Naive B cell (primary cell): ENCODE measurements around the gene DHRSX. TPM values are rescaled to one million over a fixed set of nuclear protein-coding genes. Genes with fewer than 3 reads are reported as not detected.
"Not testable (repeated sequence)": the region's sequence is repeated elsewhere in the genome, so short reads cannot be mapped to it uniquely, and the experiment has no call there.

ENCODE experiments used
- ATAC-seq, 2 donors: fragments of 150-1000 bp; cut with Tn5 transposase; 2 replicates each; pipeline ENCODE4 v1.10.0; 2021; ENCODE audit warnings: low read depth in 2 of 2, mild to moderate bottlenecking in 2 of 2, moderate library complexity in 2 of 2
- DNase-seq: peaks from one replicate; pipeline ENCODE4 v3.0.0; 2022
- H3K27ac Mint-ChIP-seq, 6 donors: one replicate each; pipeline ENCODE4 v1.8.0; 2020 to 2022; ENCODE audit warnings: mild to moderate bottlenecking in 6 of 6, mixed read lengths in 6 of 6, moderate library complexity in 5 of 6, inconsistent platforms in 2 of 6
- H3K27me3 Mint-ChIP-seq, 3 donors: one replicate each; pipeline ENCODE4 v1.8.0; 2021 to 2022; ENCODE audit warnings: mixed read lengths in 3 of 3, mild to moderate bottlenecking in 1 of 3
- H3K36me3 Mint-ChIP-seq, 2 donors: one replicate each; pipeline ENCODE4 v1.8.0; 2020 to 2022; ENCODE audit warnings: mixed read lengths in 2 of 2, inconsistent platforms in 1 of 2, mild to moderate bottlenecking in 1 of 2
- H3K4me1 Mint-ChIP-seq, 3 donors: one replicate each; pipeline ENCODE4 v1.8.0; 2020 to 2022; ENCODE audit warnings: mixed read lengths in 3 of 3, inconsistent platforms in 1 of 3, mild to moderate bottlenecking in 1 of 3, moderate library complexity in 1 of 3
- H3K4me3 Mint-ChIP-seq, 8 donors: one replicate each; pipeline ENCODE4 v1.8.0; 2020 to 2022; ENCODE audit warnings: mild to moderate bottlenecking in 8 of 8, mixed read lengths in 8 of 8, moderate library complexity in 8 of 8, inconsistent platforms in 2 of 8
- H3K9me3 Mint-ChIP-seq, 7 donors: one replicate each; pipeline ENCODE4 v1.8.0; 2020 to 2022; ENCODE audit warnings: mixed read lengths in 7 of 7, mild to moderate bottlenecking in 5 of 7, inconsistent platforms in 2 of 7, moderate library complexity in 1 of 7
- polyA plus RNA-seq, 6 donors: library from polyadenylated mRNA; unstranded; fragments of 300-500 nt; fragmentation: Illumina TruSeq; gene quantifications; one replicate each; pipeline ENCODE4 v1.2.3, GENCODE V29; 2021; ENCODE audit warnings: low read depth in 6 of 6

DHRSX gene
- polyA plus RNA-seq, 6 donors from 2014 or later = 20.9 to 33.3 (median 28.4) TPM

DNA sequence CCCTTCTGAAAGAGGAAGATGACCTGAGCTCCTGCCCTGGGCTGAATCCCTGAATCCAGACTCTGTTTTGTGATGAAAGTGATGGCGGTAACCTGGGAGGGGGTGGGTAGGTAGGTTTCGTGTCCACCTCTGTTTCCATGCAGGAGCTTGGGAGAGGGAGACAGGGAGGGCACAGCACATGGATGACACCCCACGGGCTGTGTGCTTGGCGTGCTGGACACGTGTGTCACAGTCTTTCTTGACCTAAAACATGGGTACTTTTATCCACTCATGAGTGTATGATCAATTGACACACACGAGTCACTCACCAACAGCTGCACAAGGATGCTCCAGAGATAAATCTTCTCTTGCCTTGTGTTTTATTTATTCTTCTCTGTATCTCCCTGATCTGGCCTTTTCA is 111.5 kb downstream of the DHRSX start:
- H3K36me3 Mint-ChIP-seq = peaks cover 12 to 27% of the 10 kb centered on the region in 2 donors
- H3K4me3 Mint-ChIP-seq = no peak overlapping the region
- peak overlapping the region in 1 of 6 donors; percentile 37 for H3K27ac Mint-ChIP-seq
- H3K27me3 Mint-ChIP-seq = no peaks in the 10 kb centered on the region
- ATAC-seq = no peak
- H3K9me3 Mint-ChIP-seq = peaks cover 0 to 18% (median 5%) of the 10 kb centered on the region in 7 donors
- peaks cover 0 to 14% (median 8%) of the 10 kb centered on the region in 3 donors for H3K4me1 Mint-ChIP-seq
- DNase-seq = no peak

DNA sequence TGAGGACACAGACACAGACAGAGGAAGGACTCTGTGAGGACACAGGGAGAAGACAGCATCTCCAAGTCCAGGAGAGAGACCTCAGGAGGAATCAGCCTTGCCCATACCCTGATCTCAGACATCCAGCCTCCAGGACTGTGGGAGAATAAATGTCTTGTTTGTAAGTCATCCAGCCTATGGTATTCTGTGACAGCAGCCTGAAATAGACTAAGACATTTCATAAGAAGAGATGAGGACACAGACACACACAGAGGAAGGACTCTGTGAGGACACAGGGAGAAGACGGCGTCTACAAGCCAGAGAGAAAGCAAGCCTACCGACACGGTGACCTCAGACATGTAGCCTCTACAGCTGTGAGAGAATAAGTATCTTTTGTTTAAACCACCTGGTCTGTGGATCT is 112.1 kb downstream of the DHRSX start:
- peaks cover 12 to 27% of the 10 kb centered on the region in 2 donors for H3K36me3 Mint-ChIP-seq
- peaks cover 0 to 18% (median 5%) of the 10 kb centered on the region in 7 donors for H3K9me3 Mint-ChIP-seq
- DNase-seq (no peak), ATAC-seq (no peak)
- H3K27me3 Mint-ChIP-seq = no peaks in the 10 kb centered on the region
- no peak overlapping the region for H3K4me3 Mint-ChIP-seq
- H3K27ac Mint-ChIP-seq = peak overlapping the region in 2 of 6 donors; percentile 8 to 61
- peaks cover 0 to 8% (median 5%) of the 10 kb centered on the region in 3 donors for H3K4me1 Mint-ChIP-seq

DNA sequence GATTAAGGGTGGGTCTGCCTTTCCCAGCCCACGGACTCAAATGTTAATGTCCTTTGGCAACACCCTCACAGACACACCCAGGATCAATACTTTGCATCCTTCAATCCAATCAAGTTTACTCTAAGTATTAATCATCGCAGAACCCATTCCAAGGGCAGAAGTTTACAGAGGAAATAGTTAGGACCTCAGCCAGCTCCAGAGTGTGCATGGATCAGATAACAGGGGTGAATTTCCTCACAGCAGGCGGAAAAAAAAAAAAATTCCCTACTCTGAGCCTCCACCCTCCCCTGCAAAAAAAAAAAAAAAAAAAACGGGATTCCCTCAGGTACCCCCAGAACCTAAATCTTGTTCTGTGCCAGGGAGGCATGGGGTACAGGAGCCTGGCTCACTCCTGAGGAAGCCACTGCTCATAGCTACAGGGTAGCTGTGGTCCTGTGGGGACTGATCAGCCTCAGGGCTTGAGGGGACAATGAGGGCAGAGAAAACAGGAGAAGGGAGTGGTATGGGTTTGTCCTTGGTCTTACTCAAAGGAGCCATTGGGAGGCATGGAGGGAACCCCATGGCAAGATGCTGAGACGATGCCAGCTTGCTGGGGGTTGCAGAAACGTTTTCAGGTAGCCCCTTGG is 113.0 kb downstream of the DHRSX start:
- Mint-ChIP-seq H3K27ac (peak overlapping the region in 4 of 6 donors; percentile 8 to 89 (median 51)), H3K4me1 (peaks cover 0 to 5% (median 0%) of the 10 kb centered on the region in 3 donors), H3K4me3 (no peak overlapping the region), H3K36me3 (peaks cover 12 to 27% of the 10 kb centered on the region in 2 donors), H3K9me3 (peaks cover 0 to 18% (median 5%) of the 10 kb centered on the region in 7 donors), H3K27me3 (no peaks in the 10 kb centered on the region)
- no peak for ATAC-seq
- no peak for DNase-seq

DNA sequence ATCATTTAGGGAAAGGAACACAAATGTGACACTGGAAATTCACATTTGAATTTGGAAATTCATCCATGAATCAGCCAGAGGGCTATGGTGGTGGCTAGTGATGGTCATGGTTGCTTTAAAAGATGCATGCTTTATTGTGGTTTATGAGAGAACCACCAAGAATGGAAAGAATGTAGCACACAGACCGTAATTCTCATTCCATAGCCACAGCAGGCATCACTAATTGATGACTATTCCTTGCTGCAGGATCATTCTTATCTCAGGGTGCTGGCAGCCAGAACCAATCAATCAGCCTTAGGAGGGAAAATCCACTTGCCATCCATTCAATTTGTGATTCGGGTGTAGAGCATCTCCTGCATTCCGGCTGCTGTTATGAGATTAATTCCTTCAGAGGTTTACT is 115.6 kb downstream of the DHRSX start:
- Mint-ChIP-seq H3K27me3 (no peaks in the 10 kb centered on the region), H3K36me3 (peaks cover 0 to 12% of the 10 kb centered on the region in 2 donors), H3K4me3 (no peak overlapping the region), H3K4me1 (peaks cover 0 to 3% (median 0%) of the 10 kb centered on the region in 3 donors), H3K27ac (no peak overlapping the region), H3K9me3 (no peaks in the 10 kb centered on the region)
- DNase-seq (no peak), ATAC-seq (no peak)

DNA sequence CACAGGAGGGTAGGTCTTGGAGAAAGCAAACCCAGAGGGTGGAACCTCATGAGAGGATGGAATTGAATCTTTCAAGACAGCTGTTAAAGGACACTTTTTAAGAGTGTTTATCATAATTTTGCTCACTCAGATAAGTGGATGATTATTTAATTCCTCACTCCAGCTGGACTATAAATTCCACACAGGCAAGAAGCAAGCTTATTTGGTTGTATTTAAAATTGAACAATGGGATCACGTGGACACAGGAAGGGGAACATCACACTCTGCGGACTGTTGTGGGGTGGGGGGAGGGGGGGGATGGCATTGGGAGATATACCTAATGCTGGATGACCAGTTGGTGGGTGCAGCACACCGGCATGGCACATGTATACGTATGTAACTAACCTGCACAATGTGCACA is 116.3 kb downstream of the DHRSX start:
- DNase-seq (no peak), ATAC-seq (no peak)
- Mint-ChIP-seq H3K36me3 (peaks cover 0 to 11% of the 10 kb centered on the region in 2 donors), H3K27me3 (no peaks in the 10 kb centered on the region), H3K4me3 (no peak overlapping the region), H3K9me3 (no peaks in the 10 kb centered on the region), H3K4me1 (peaks cover 0 to 3% (median 0%) of the 10 kb centered on the region in 3 donors), H3K27ac (no peak overlapping the region)

DNA sequence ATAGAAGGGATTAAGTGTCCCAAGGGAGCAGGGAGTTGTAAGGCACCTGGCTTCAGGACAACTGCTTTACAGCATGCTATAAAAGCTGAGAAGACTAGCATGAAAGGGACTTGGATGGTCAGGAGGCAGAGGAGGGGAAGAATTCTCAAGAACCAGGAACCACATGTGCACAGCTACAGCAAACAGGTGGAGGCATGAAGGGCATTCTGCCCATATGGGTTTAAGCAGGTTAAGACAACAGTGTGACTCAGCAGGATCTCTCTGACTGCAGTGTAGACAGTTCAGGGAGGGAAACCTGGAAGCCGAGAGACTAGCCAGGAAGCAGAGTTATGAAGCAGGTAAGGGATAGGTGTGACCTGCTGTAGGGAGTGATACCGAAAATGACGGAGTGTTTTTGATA is 117.0 kb downstream of the DHRSX start:
- ATAC-seq (no peak), DNase-seq (no peak)
- Mint-ChIP-seq H3K4me3 (no peak overlapping the region), H3K36me3 (peaks cover 0 to 4% of the 10 kb centered on the region in 2 donors), H3K27me3 (no peaks in the 10 kb centered on the region), H3K27ac (no peak overlapping the region), H3K4me1 (peaks cover 0 to 3% (median 0%) of the 10 kb centered on the region in 3 donors), H3K9me3 (no peaks in the 10 kb centered on the region)

DNA sequence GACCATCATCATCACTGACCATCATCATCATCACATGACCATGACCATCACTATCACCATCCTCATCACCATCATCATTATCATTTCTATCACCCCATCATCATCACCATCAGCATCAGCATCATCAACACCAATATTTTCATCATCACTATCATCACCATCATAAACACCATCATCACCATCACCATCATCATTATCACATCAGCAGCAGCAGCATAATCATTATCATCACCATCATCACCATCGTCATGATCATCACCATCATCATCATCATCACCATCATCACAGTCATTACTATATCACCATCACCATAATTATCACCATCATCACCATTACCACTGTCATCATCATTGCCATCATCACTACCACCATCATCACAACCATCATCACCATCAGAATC is 117.6 kb downstream of the DHRSX start:
- no peak for ATAC-seq
- Mint-ChIP-seq H3K36me3 (no peaks in the 10 kb centered on the region), H3K4me3 (no peak overlapping the region), H3K4me1 (peaks cover 0 to 3% (median 0%) of the 10 kb centered on the region in 3 donors), H3K9me3 (no peaks in the 10 kb centered on the region), H3K27me3 (no peaks in the 10 kb centered on the region), H3K27ac (no peak overlapping the region)
- DNase-seq = no peak

DNA sequence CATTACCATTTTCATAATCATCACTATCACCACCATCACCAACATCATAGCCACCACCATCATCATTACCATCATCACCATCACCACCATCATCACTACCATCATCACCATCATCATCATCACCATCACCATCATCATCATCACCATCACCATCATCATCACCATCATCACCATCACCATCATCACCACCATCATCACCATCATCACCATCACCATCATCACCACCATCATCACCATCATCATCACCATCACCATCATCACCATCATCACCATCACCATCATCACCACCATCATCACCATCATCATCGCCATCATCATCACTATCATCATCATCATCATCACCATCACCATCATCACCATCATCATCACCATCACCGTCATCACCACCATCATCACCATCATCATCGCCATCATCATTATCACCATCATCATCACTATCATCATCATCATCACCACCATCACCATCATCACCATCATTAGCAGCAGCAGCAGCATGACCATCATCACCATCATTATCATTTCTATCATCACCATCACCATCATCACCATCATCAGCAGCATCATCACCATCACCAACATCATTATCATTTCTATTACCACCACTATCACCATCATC is 118.2 kb downstream of the DHRSX start:
- H3K4me1 Mint-ChIP-seq, H3K27ac Mint-ChIP-seq: not testable (repeated sequence)

DNA sequence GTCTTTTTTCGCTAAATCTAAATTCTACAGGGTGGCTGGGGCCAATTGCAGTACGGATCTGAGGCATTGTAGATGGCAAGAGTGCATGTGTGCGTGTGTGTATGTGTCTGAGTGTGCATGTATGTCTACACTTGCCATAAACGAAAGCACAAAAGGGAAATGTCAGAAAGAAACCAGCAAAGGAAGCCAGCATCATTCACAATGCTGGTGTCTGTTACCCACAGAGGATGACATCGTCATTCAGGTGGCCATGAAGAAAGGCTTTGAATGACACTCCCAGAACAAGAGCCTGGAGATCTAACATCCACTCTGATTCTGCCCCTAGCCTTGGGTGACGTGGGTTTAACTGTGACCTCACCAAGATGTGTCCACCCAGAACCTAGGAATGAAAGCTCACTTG is 124.6 kb downstream of the DHRSX start:
- no peak for ATAC-seq
- Mint-ChIP-seq H3K27me3 (no peaks in the 10 kb centered on the region), H3K4me1 (peaks cover 4 to 16% (median 12%) of the 10 kb centered on the region in 3 donors), H3K27ac (peak overlapping the region in 1 of 6 donors; percentile 88), H3K36me3 (peaks cover 0 to 11% of the 10 kb centered on the region in 2 donors), H3K9me3 (no peaks in the 10 kb centered on the region), H3K4me3 (no peak overlapping the region)
- no peak for DNase-seq

More for the DNA sequence above, 118.2 kb downstream of the DHRSX start:
- not testable (repeated sequence) for ATAC-seq, H3K36me3 Mint-ChIP-seq, DNase-seq, H3K27me3 Mint-ChIP-seq, H3K9me3 Mint-ChIP-seq, H3K4me3 Mint-ChIP-seq

DNA sequence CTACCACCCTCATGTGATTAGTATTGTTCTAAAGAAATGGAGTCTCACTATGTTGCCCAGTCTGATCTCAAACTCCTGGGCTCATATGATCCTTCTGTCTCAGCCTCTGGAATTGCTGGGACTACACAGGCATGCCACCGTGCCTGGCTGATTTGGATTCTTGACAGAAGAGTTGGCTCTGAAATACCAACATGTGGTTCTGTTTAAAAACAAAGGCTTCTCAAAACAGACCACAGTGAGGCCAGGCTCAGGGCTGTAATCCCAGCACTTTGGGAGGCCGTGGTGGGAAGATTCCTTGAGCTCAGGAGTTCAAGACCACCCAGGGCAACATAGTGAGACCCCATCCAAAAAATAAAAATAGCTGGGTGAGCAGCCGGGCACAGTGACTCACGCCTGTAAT is 126.7 kb downstream of the DHRSX start:
- H3K27me3 Mint-ChIP-seq = no peaks in the 10 kb centered on the region
- H3K4me3 Mint-ChIP-seq = no peak overlapping the region
- peaks cover 3 to 21% of the 10 kb centered on the region in 2 donors for H3K36me3 Mint-ChIP-seq
- DNase-seq (no peak), ATAC-seq (no peak)
- H3K27ac Mint-ChIP-seq = peak overlapping the region in 1 of 6 donors; percentile 39
- H3K9me3 Mint-ChIP-seq = no peaks in the 10 kb centered on the region
- H3K4me1 Mint-ChIP-seq = peaks cover 8 to 22% (median 11%) of the 10 kb centered on the region in 3 donors

DNA sequence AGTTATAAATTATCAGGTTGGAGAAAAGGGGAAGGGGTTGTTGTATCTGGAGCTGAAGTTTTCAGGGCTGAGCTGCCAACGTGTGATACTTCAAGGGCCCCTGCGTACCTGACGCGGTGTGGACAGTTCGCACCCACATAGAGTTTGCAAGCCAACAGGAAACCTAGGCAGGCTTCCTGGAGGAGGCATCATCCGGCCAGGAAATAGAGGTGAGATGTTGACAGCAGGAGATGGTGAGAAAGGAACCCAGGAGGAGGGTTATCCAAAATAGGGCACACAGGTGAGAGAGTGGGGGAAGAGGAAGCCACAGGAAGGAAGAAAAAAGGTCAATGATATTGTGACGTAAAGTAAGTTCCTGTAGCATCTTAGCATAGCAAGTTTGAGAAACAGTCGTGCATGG is 127.2 kb downstream of the DHRSX start:
- H3K9me3 Mint-ChIP-seq = no peaks in the 10 kb centered on the region
- H3K4me1 Mint-ChIP-seq = peaks cover 8 to 22% (median 11%) of the 10 kb centered on the region in 3 donors
- ATAC-seq (no peak), DNase-seq (no peak)
- peaks cover 3 to 21% of the 10 kb centered on the region in 2 donors for H3K36me3 Mint-ChIP-seq
- H3K27ac Mint-ChIP-seq = peak overlapping the region in 3 of 6 donors; percentile 41 to 58 (median 50)
- no peaks in the 10 kb centered on the region for H3K27me3 Mint-ChIP-seq
- no peak overlapping the region for H3K4me3 Mint-ChIP-seq

DNA sequence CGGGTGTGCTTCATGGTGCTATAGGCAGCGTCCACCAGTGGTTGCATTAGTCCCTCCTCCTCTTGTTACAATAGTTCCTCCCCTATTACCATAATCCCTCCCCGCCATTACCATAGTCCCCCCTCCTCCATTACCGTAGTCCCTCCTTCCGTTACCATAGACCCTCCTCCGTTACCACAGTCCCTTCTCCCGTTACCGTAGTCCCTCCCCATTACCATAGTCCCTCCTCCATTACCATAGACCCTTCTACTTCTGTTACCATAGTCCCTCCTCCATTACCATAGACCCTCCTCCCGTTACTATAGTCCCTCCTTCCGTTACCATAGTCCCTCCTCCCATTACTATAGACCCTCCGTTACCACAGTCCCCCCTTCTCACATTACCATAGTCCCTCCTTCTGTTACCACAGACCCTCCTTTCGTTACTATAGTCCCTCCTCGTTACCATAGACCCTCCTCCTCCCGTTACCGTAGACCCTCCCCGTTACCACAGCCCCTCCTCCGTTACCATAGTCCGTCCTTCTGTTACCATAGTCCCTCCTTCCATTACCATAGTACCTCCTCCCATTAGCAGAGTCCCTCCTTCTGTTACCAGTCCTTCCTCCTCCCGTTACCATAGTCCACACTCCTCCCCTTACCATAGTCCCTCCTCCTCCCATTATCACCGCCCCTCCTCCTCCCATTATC is 129.6 kb downstream of the DHRSX start:
- Mint-ChIP-seq H3K9me3 (no peaks in the 10 kb centered on the region), H3K4me3 (peak overlapping the region in 1 of 8 donors; percentile 82), H3K27me3 (no peaks in the 10 kb centered on the region)

DNA sequence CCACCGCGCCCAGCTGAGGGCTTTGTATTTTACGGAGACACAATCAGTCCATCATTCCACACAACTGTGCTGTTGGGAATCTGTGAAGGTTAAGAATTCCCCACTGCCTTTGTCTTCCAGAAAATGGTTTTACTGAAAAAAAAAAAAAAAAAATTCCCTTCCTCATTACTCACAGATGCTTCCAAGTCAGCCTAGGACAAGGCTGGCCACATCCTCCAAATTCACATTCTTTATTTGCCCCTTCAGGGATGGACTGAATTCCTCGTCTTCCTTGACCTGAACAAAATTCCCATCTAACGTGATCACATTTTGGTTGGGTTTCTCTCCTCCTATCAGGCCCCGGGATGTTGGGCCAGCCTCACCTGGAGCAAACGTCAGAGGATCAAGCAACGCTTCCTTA is 130.3 kb downstream of the DHRSX start:
- H3K27ac Mint-ChIP-seq = peak overlapping the region in 2 of 6 donors; percentile 45 to 69
- ATAC-seq (no peak), DNase-seq (no peak)
- H3K4me3 Mint-ChIP-seq = no peak overlapping the region
- peaks cover 8 to 22% (median 11%) of the 10 kb centered on the region in 3 donors for H3K4me1 Mint-ChIP-seq
- H3K27me3 Mint-ChIP-seq = no peaks in the 10 kb centered on the region
- peaks cover 3 to 21% of the 10 kb centered on the region in 2 donors for H3K36me3 Mint-ChIP-seq
- no peaks in the 10 kb centered on the region for H3K9me3 Mint-ChIP-seq

More for the DNA sequence above, 129.6 kb downstream of the DHRSX start:
- DNase-seq (no peak), ATAC-seq (no peak)
- peak overlapping the region in 3 of 6 donors; percentile 45 to 79 (median 69) for H3K27ac Mint-ChIP-seq
- peaks cover 8 to 22% (median 11%) of the 10 kb centered on the region in 3 donors for H3K4me1 Mint-ChIP-seq
- H3K36me3 Mint-ChIP-seq = peaks cover 3 to 21% of the 10 kb centered on the region in 2 donors
